SKM-1 treated with dmso at 0.1 percent for 144 hours (cell line): ENCODE results near the gene TMEM151B.
"Not testable (repeated sequence)": the region's sequence is repeated elsewhere in the genome, so short reads cannot be mapped to it uniquely, and the experiment has no call there.

Experiments used
- DNase-seq: peaks from one replicate; lab custom pipeline; 2025; ENCODE audit not compliant: unreplicated experiment; lab: John Stamatoyannopoulos, UW

The TMEM151B gene

GRCh38 chr6:44302856-44303255 is 32.6 kb downstream of the TMEM151B start:
- DNase-seq, result no peak

DNA sequence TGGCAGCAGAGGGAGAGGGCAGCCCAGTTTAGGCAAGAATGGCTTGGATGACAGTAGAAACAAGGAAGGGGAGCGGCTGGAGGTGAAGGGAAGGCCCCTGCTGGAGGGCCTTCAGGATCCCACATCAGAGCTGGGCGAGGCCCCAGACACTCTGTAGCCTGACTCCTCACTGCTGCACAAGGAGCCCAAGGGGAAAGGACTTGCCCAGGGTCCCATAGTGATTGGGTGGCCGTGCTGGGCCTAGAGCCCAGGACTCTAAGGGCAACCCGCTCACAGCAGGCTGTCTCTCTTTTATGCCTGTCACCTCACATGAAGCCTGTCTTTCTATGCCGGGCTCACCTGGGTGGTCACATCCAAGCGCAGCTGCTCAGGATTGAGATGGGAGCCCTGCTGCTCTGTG is 33.6 kb downstream of the TMEM151B start:
- no peak for DNase-seq

DNA sequence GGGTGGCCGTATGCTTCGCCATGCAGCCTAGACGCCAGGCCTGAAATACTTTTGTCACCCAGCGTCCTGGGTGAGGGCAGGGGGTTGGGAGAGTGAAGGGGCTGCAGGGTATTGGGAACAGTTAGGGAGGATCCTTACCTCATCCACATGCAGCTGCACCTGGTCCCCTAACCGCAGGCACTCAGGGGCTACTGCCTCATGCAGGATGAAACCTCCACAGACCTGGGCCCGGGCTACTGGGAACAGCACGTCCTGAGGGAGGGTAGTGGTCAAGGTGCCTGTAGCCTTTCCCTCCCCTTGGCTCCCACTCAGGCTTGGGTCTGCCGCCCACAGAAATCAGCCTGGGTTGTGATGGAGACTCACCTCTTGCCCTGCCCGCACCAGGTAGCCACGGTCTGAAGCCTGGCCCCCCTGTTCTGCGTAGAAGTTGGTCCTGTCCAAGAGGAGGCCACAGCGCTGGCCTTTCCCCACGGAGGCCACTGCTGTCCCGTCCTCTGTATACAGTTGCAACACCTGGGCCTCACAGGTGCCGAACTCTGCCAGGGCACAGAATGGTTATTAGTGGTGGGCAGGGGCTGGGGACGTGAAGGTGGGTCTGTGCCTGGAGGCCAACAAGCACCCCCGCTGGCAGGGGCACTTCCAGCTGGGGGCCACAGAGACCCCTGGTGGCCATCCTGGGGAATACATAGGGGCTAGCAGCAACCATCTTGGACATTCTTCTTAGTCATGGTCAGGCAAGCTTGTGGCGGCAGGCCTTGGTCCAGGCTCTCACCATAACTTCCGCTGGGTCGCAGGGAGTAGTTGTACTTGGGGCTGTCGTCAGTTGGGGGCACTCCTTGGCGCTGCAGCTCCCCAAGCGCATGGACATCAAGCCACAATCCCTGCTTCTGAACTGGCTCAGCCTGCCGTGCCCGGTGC is 34.3 kb downstream of the TMEM151B start:
- DNase-seq, result peak; percentile 56

- DNase-seq, result no peak
Measured at GRCh38 chr6:44305200-44305725, 35.0 kb downstream of the TMEM151B start.

- no peak for DNase-seq
Measured at GRCh38 chr6:44306710-44307109, 36.5 kb downstream of the TMEM151B start.

GRCh38 chr6:44307217-44307616 is 37.0 kb downstream of the TMEM151B start:
- DNase-seq, result no peak

DNA sequence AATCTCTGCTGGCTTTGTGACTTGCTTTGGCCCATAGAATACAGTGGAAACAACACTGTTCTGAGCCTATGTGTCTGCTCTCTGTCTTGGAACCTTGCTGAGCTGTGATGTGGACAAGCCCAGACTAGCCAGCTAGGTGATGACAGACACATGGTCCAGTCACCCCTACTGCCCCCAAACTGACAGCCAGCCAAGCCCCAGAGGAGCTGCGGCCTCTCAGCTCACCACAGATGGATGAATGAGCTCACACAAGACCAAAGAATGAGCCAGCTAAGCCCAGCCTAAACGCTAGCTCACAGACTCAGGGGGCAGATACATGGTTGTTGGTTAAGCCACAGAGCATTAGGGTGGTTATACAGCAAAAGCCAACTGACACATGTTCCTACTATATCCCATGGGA is 38.8 kb downstream of the TMEM151B start:
- DNase-seq, result no peak

DNA sequence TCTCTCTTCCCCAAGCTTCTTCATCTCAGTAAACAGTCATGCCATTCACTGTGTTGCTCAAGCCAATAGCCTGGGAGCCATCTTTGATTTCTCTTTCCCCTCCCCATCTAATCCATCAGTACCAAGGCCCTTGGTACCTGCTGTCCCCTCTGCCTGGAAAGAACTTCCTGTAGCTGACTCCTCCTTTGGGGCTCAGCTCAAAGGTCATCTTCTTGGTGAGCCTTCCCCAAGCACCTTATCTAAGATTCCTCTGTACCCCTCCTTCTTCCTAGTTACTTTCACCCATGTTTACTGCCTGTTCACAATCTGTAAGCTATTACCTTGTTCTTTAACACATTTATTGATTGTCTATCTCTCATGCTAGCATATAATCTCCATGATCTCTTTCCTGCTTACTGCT is 39.4 kb downstream of the TMEM151B start:
- no peak for DNase-seq

DNA sequence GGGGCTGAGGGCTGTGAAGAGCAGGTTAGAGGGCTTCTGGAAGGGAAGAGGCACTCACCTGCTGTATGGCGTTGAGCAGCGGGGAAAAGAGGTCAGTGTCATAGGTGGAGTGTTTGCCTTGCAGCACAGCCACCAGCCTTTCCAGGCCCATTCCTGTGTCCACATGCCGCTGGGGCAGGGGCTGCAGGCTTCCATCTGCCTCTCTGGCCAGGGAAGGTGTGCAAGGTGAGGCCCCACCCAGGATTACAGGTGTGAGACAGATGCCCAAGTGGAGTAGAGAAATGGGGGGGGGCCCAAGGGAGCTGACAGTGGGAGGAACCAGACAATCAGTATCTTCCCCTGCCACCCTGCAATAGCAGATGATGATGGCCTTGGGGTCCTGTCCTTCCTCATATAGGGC is 40.0 kb downstream of the TMEM151B start:
- DNase-seq, result no peak

GRCh38 chr6:44311304-44311703 is 41.1 kb downstream of the TMEM151B start:
- DNase-seq, result no peak

- no peak for DNase-seq
Measured at GRCh38 chr6:44311767-44312166, 41.5 kb downstream of the TMEM151B start.

GRCh38 chr6:44312901-44313788 is 42.9 kb downstream of the TMEM151B start, which contains the start of gene AARS2:
AARS2 (minus strand) TSS chr6:44313347; CDS start chr6:44313323, 24 bp downstream.
- peak; percentile 89 for DNase-seq

DNA sequence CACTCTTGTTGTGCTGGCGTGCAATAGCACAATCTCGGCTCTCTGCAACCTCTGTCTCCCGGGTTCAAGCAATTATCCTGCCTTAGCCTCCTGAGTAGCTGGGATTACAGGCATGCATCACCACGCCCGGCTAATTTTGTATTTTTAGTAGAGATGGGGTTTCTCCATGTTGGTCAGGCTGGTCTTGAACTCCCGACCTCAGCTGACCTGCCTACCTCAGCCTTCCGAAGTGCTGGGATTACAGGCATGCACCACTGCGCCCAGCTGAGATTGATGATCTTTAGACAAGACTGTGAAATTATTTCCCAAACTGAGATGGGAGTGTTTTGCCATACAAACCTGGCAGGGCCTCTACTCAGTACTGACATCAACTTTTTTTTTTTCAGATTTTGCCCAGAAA is 44.4 kb downstream of the TMEM151B start:
- not testable (repeated sequence) for DNase-seq

- DNase-seq, result peak; percentile 9
Measured at GRCh38 chr6:44315516-44315915, 45.3 kb downstream of the TMEM151B start.

- no peak for DNase-seq
Measured at GRCh38 chr6:44315951-44316350, 45.7 kb downstream of the TMEM151B start.

DNA sequence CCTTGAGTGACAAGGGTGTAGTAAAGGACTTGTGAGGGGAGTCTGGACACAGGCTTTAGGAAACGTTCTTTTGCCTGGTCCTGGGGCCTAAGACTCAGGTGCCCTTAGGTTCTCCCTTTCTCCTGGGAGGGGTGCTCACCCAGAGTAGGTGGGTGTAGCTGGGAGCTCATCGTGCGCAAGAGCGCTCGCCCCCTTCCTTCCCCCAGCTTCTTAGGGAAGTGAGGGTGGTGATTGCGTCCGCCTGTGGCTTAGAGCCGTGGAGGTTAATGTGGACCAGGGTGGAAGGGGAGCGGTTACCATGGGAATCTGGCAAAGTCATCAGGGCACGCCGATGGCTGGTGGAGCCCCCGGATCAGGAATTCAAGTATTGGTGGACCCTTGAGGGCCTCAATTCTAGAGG is 46.2 kb downstream of the TMEM151B start:
- DNase-seq, result no peak

DNA sequence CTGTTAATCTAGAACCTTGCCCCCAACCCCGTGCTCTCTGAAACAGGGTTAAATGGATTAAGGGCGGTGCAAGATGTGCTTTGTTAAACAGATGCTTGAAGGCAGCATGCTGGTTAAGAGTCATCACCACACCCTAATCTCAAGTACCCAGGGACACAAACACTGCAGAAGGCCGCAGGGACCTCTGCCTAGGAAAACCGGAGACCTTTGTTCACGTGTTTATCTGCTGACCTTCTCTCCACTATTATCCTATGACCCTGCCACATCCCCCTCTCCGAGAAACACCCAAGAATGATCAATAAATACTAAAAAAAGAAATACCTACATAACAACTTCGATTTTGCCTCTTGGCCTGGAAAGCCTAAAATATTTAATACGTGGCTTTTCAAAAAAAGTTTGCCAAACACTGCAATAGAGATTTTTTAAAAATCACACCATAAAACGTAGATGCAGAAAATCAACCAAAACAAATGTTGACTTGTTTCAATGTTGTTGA is 46.9 kb downstream of the TMEM151B start:
- DNase-seq, result not testable (repeated sequence)

GRCh38 chr6:44321210-44321609 is 51.0 kb downstream of the TMEM151B start:
- DNase-seq, result no peak

DNA sequence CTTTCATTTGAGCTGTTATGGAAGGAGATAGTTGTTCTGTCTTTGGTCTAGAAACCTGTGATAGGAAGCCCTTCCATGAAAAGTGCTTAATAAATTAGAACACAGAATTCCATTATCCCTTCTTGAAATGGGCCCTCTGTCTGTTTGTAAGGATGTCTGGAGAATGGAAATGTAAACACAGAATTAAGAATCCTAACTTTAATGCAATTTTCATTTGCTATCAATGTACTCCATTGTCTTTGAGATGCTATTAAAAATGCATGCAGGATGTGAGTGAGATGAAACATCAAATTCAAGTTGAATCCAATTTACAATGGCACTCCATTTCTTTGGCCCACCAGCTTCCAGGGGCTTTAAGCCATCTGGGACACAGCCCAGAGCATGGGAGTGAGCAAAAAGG is 56.8 kb downstream of the TMEM151B start:
- DNase-seq, result no peak

DNA sequence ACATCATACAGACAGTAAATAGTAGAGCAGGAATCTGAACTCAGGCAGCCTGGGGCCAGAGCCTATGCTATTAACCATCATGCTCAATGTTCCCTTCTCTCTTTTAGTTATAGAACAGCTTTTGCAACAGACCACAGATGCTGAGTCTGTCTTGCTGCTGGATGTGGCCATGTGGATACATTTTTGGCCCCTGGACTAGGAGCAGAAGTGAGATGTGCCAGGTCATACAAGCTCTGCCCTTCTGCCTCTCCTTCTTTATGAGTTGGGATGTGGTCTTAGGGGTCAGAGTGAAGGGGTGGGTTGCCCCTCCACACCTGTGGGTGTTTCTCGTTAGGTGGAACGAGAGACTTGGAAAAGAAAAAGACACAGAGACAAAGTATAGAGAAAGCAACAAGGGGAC is 57.5 kb downstream of the TMEM151B start:
- no peak for DNase-seq

- not testable (repeated sequence) for DNase-seq
Measured at GRCh38 chr6:44328203-44328602, 58.0 kb downstream of the TMEM151B start.
